GM18507 (cell line): ENCODE measurements around the gene MED17.

Experiments used
- DNase-seq: peaks from one replicate; pipeline ENCODE4 v3.0.0; 2011; ENCODE audit warnings: low read depth; ENCODE audit not compliant: insufficient read length; ENCODE audit errors: extremely low spot score
- FAIRE-seq: peaks from 2 replicates; lab custom pipeline; 2011; peaks lifted over from hg19 to GRCh38; lab: Jason Lieb, UNC

MED17 gene

GRCh38 chr11:93807980-93808379, 23.9 kb downstream of the MED17 start:
- FAIRE-seq (no peak), DNase-seq (no peak)

- no peak for FAIRE-seq
- DNase-seq: no peak
These were observed 29.9 kb downstream of the MED17 start for GRCh38 chr11:93813974-93814373.

GRCh38 chr11:93814966-93815633, 31.0 kb downstream of the MED17 start:
- no peak for DNase-seq
- FAIRE-seq: no peak

GRCh38 chr11:93817426-93818348, 33.6 kb downstream of the MED17 start:
- DNase-seq (no peak), FAIRE-seq (no peak)

- DNase-seq (no peak), FAIRE-seq (no peak)
These were observed 36.0 kb downstream of the MED17 start for GRCh38 chr11:93819966-93820695.

GRCh38 chr11:93820847-93821246, 36.8 kb downstream of the MED17 start:
- DNase-seq (no peak), FAIRE-seq (no peak)

- FAIRE-seq: no peak
These were observed 37.5 kb downstream of the MED17 start for GRCh38 chr11:93821617-93822016.

GRCh38 chr11:93822359-93822758, 38.3 kb downstream of the MED17 start:
- DNase-seq (no peak), FAIRE-seq (no peak)

More at GRCh38 chr11:93821617-93822016, 37.5 kb downstream of the MED17 start:
- DNase-seq: no peak

- DNase-seq (no peak), FAIRE-seq (no peak)
These were observed 39.1 kb downstream of the MED17 start for GRCh38 chr11:93823210-93823609.

GRCh38 chr11:93827363-93827762, 43.3 kb downstream of the MED17 start:
- DNase-seq: no peak
- no peak for FAIRE-seq

- FAIRE-seq: no peak
- DNase-seq: no peak
These were observed 45.5 kb downstream of the MED17 start for GRCh38 chr11:93829598-93829997.

- DNase-seq (no peak), FAIRE-seq (no peak)
These were observed 47.5 kb downstream of the MED17 start for GRCh38 chr11:93831343-93832127.

GRCh38 chr11:93832780-93833179, 48.7 kb downstream of the MED17 start:
- no peak for FAIRE-seq
- DNase-seq: no peak

- DNase-seq: no peak
- FAIRE-seq: no peak
These were observed 54.9 kb downstream of the MED17 start for GRCh38 chr11:93838967-93839366.

GRCh38 chr11:93840180-93840579, 56.1 kb downstream of the MED17 start:
- FAIRE-seq (no peak), DNase-seq (no peak)

GRCh38 chr11:93840981-93841380, 56.9 kb downstream of the MED17 start:
- DNase-seq (no peak), FAIRE-seq (no peak)

GRCh38 chr11:93841446-93841845, 57.4 kb downstream of the MED17 start:
- DNase-seq (no peak), FAIRE-seq (no peak)

- FAIRE-seq: no peak
- DNase-seq: no peak
These were observed 58.0 kb downstream of the MED17 start for GRCh38 chr11:93842034-93842433.

- no peak for FAIRE-seq
These were observed 58.4 kb downstream of the MED17 start for GRCh38 chr11:93842461-93842860.

More at GRCh38 chr11:93842461-93842860, 58.4 kb downstream of the MED17 start:
- no peak for DNase-seq
